Measurements from ENCODE around the gene OCA2.

OCA2 gene

DNA sequence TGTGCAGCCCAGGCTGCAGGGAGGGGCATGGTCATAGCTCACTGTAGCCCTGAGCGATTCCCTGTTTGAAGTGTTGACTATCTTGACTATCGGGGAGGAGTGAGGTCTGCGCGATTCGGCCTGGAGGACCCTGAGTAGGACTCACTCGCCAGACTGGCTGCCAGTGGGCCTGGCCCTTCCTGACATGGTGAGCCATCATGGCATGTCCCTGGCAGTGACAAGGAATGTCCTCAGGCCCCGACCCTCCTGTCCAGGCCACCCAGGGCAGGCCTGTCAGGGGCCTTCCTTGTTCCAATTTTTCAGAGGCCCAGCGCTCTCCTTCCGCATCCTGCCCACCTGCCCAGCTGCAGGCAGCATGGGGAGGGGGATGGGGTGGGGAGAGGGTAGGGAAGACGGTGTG is 5.2 kb upstream of the OCA2 start:
- no peak for DNase-seq
- in situ Hi-C loops (cut with HindIII; ENCODE audit: low pct_ligation_motif_present, low sequenced_read_pairs): no loop called here
- no peak for TF ChIP-seq CTCF (IDR thresholded peaks at IDR 0.05; ENCODE audit: low read depth, low read length, missing control alignments)
- no peaks in the 10 kb centered on the region for H3K36me3 ChIP-seq (replicated peaks)
- no peak overlapping the region for H3K27ac ChIP-seq
- no peaks in the 10 kb centered on the region for H3K27me3 ChIP-seq (replicated peaks)
- no peak overlapping the region for H3K4me3 ChIP-seq (ENCODE audit: low read depth, low read length)

DNA sequence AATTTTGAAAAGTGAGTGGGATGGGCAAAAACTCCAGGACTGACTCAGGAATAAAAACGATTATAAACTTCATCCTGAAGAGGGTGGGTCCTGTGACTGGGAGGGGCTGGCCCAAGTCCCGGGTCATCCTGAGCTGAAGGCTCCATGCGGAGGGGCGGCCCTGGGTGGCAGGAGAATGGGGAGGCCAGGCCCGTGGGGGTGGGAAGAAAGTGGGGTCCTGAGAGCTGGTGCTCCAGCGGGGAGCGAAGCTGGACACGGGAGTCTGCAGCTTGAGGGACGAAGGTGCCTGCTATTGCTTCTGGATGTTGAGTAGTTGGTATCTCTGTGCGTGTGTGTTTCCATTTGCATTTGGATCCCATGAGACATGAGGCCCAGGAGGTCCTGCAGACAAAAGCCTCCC is 4.7 kb upstream of the OCA2 start:
- H3K27ac ChIP-seq: no peak overlapping the region
- no peak overlapping the region for H3K4me3 ChIP-seq (ENCODE audit: low read depth, low read length)
- peaks cover 3% of the 10 kb centered on the region for H3K27me3 ChIP-seq (replicated peaks)
- in situ Hi-C loops (cut with HindIII; ENCODE audit: low pct_ligation_motif_present, low sequenced_read_pairs): no loop called here
- no peak for TF ChIP-seq CTCF (IDR thresholded peaks at IDR 0.05; ENCODE audit: low read depth, low read length, missing control alignments)
- no peak for DNase-seq
- H3K36me3 ChIP-seq (replicated peaks): no peaks in the 10 kb centered on the region

DNA sequence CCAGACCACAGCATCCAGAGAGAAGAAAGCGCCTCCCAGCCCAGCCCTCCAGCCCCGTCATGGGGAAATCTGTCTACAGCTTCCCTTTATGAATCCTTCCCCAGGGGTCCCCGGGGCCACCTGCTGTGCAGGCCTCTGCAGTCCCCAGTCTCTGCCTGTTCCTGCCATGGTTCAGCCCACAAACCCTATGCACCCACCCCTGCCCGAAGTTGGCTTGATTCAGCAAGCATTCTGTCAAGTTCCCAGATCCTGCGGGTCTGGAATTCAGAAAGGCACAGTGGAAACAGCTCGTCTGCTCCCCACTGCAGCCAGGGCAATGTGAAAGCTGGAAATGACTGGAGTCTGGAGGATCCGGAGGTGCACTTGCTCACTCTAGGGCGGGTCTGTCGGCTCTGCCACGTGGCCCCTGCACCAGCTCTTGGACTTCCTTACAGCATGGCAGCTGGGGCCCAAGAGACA is 2.9 kb upstream of the OCA2 start:
- in situ Hi-C loops (cut with HindIII; ENCODE audit: low pct_ligation_motif_present, low sequenced_read_pairs): no loop called here
- TF ChIP-seq CTCF (IDR thresholded peaks at IDR 0.05; ENCODE audit: low read depth, low read length, missing control alignments): no peak
- no peak overlapping the region for H3K4me3 ChIP-seq (ENCODE audit: low read depth, low read length)

DNA sequence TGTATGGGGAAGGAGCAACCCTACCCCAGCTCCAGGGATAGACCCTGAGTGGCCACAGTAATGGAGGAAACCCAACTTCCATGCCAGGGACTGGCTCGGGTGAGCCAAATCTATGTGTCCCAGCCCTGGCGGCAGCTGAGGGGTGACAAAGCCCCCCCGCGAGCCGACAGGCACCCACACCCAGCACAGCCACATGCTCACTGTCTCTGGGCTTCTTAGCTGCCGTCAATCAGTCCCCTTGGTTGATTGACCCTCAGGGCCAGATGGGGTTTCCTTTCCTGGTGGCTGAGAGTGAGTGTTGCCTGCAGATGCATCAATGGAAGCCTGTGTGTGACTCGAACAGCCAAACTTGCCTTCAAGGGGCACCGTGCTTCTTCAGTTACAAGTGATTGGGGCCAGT is 2.1 kb upstream of the OCA2 start:
- Histone ChIP-seq H3K36me3 (replicated peaks) (no peaks in the 10 kb centered on the region), H3K27ac (no peak overlapping the region), H3K27me3 (replicated peaks) (peaks cover 20% of the 10 kb centered on the region), H3K4me3 (ENCODE audit: low read depth, low read length) (no peak overlapping the region)
- in situ Hi-C loops (cut with HindIII; ENCODE audit: low pct_ligation_motif_present, low sequenced_read_pairs): no loop called here
- no peak for TF ChIP-seq CTCF (IDR thresholded peaks at IDR 0.05; ENCODE audit: low read depth, low read length, missing control alignments)
- no peak for DNase-seq

More for the DNA sequence above, 2.9 kb upstream of the OCA2 start:
- DNase-seq: no peak
- Histone ChIP-seq H3K36me3 (replicated peaks) (no peaks in the 10 kb centered on the region), H3K27ac (no peak overlapping the region), H3K27me3 (replicated peaks) (peaks cover 12% of the 10 kb centered on the region)

GRCh38 chr15:28100516-28101195 is 1.5 kb upstream of the OCA2 start:
- in situ Hi-C loops (cut with HindIII; ENCODE audit: low pct_ligation_motif_present, low sequenced_read_pairs): no loop called here
- no peak overlapping the region for H3K4me3 ChIP-seq (ENCODE audit: low read depth, low read length)
- no peak for DNase-seq
- no peak overlapping the region for H3K27ac ChIP-seq
- peaks cover 21% of the 10 kb centered on the region for H3K27me3 ChIP-seq (replicated peaks)
- H3K36me3 ChIP-seq (replicated peaks): no peaks in the 10 kb centered on the region
- TF ChIP-seq CTCF (IDR thresholded peaks at IDR 0.05; ENCODE audit: low read depth, low read length, missing control alignments): no peak
